WERI-Rb-1 (cell line): ENCODE data around the gene PRMT7.

Experiments
- DNase-seq: peaks from one replicate; pipeline ENCODE4 v3.0.0-alpha.2; 2020
- H3K27ac ChIP-seq: fragments of 250-450 bp; sonication (Bioruptor Pico); 2 replicates; pipeline ENCODE4 v1.5.1; 2020; ENCODE audit warnings: mild to moderate bottlenecking, moderate library complexity
- H3K27me3 ChIP-seq: fragments of 250-450 bp; sonication (Bioruptor Pico); 2 replicates; pipeline ENCODE4 v1.5.1; 2021; ENCODE audit warnings: mild to moderate bottlenecking, low read depth, moderate library complexity; ENCODE audit not compliant: insufficient read depth, severe bottlenecking
- H3K36me3 ChIP-seq: fragments of 250-450 bp; sonication (Bioruptor Pico); 2 replicates; pipeline ENCODE4 v1.5.1; 2020; ENCODE audit warnings: mild to moderate bottlenecking, moderate library complexity
- H3K4me3 ChIP-seq: 2 replicates; pipeline ENCODE4 v1.5.1; 2011; ENCODE audit warnings: low read depth, mild to moderate bottlenecking, control low read depth, low read length
- H3K9me3 ChIP-seq: fragments of 250-450 bp; sonication (Bioruptor Pico); 2 replicates; pipeline ENCODE4 v1.5.1; 2021; ENCODE audit warnings: mild to moderate bottlenecking, moderate library complexity; ENCODE audit not compliant: severe bottlenecking
- TF ChIP-seq, protein P1 (sequence below): IDR thresholded peaks from 2 replicates; pipeline ENCODE4 v1.5.1; 2011; ENCODE audit warnings: low read depth, mild to moderate bottlenecking, control low read depth, inconsistent platforms, low read length

The PRMT7 gene

GRCh38 chr16:68380348-68380670 is 69.5 kb downstream of the PRMT7 start:
- TF ChIP-seq, protein P1, sequence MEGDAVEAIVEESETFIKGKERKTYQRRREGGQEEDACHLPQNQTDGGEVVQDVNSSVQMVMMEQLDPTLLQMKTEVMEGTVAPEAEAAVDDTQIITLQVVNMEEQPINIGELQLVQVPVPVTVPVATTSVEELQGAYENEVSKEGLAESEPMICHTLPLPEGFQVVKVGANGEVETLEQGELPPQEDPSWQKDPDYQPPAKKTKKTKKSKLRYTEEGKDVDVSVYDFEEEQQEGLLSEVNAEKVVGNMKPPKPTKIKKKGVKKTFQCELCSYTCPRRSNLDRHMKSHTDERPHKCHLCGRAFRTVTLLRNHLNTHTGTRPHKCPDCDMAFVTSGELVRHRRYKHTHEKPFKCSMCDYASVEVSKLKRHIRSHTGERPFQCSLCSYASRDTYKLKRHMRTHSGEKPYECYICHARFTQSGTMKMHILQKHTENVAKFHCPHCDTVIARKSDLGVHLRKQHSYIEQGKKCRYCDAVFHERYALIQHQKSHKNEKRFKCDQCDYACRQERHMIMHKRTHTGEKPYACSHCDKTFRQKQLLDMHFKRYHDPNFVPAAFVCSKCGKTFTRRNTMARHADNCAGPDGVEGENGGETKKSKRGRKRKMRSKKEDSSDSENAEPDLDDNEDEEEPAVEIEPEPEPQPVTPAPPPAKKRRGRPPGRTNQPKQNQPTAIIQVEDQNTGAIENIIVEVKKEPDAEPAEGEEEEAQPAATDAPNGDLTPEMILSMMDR = 0 out of 2 replicates have a peak, but pooled peaks have one; percentile 3
- Histone ChIP-seq H3K9me3 (no peaks in the 10 kb centered on the region), H3K36me3 (no peaks in the 10 kb centered on the region), H3K4me3 (no peak overlapping the region), H3K27ac (no peak overlapping the region), H3K27me3 (no peaks in the 10 kb centered on the region)
- DNase-seq = no peak

DNA sequence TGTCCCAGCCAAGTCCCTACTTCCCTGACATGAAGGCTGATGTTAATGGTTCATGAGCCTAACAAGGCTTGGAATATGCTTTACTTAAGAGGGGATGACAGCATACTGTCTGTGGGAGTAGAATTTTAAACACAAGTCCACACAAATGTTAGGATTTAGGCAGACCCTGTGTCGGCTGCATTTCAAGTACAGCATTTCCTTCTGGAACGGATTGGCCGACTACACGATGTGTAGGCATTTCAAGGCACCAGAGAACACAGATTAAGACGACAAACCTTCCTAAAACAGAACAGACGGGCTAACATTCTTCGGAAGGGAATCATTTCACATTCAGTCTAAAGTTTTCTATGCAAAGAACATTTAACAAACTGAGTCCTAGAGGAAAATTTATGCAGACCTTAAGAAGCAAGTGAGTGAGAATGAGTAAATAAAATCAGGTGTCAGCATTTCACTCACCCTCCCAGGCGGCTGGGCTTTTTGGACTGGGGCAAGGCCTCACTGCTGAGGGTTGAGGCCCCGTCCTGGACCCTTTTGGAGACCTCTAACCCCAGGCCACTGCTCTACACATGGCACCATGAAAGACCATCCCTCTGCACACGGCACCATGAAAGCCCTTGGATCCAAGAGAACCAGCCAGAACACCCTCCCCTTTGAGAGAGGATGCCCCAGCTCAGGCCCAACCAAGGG is 70.0 kb downstream of the PRMT7 start:
- DNase-seq = no peak
- H3K4me3 ChIP-seq = no peak overlapping the region
- H3K27ac ChIP-seq = no peak overlapping the region
- TF ChIP-seq, protein P1 = no peak
- H3K9me3 ChIP-seq = no peaks in the 10 kb centered on the region
- H3K36me3 ChIP-seq = no peaks in the 10 kb centered on the region
- no peaks in the 10 kb centered on the region for H3K27me3 ChIP-seq

DNA sequence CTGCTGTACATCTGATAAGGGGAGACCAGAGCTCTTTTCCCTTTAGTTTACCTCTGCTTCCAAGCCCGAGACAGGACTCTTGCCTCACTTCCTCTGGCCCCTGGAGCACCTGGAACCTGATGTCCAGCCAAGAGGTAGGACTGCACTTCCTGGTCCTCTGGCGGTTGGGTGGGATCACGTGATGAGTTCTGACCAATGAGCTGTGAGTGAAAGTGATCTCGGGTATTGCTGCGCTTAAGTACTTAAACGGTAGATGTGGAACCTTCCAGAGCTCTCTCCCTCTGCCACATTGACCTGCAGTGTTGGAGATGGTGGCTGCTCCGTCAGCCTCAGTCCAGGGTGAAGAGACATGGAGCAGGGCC is 70.5 kb downstream of the PRMT7 start:
- H3K27ac ChIP-seq = no peak overlapping the region

GRCh38 chr16:68382296-68382718 is 71.5 kb downstream of the PRMT7 start:
- Histone ChIP-seq H3K27ac (no peak overlapping the region), H3K27me3 (no peaks in the 10 kb centered on the region), H3K9me3 (no peaks in the 10 kb centered on the region), H3K36me3 (no peaks in the 10 kb centered on the region), H3K4me3 (no peak overlapping the region)
- no peak for DNase-seq
- TF ChIP-seq, protein P1 = peak; percentile 59

More for the DNA sequence above, 70.5 kb downstream of the PRMT7 start:
- Histone ChIP-seq H3K9me3 (no peaks in the 10 kb centered on the region), H3K4me3 (no peak overlapping the region), H3K36me3 (no peaks in the 10 kb centered on the region), H3K27me3 (no peaks in the 10 kb centered on the region)
- TF ChIP-seq, protein P1 = no peak
- DNase-seq = no peak

DNA sequence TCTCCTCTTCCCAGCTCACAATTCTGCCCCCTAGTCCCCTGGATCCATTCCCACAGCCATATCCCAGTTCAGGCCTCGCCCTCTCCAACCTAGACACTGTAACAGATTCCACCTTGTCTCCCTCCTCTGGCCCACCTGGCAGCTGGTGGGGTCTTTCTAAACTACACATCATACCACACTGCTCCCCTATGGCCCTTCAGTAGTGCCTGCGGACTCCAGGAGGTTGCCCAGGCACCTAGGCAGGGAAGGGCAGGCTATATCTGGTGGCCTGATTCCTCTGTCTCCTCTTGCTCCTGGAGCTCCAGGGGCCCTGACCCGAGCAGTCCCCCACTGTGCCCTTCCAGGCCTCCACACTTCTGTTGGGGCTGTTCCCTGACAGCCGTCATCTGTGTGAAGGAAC is 73.0 kb downstream of the PRMT7 start:
- no peak overlapping the region for H3K4me3 ChIP-seq
- no peak overlapping the region for H3K27ac ChIP-seq
- no peaks in the 10 kb centered on the region for H3K9me3 ChIP-seq

More for the DNA sequence above, 73.0 kb downstream of the PRMT7 start:
- H3K27me3 ChIP-seq = no peaks in the 10 kb centered on the region
- no peak for DNase-seq
- TF ChIP-seq, protein P1 = no peak
- no peaks in the 10 kb centered on the region for H3K36me3 ChIP-seq
